H1 (cell line): ENCODE data around the gene CCDC107. TPM values are rescaled to one million over a fixed set of nuclear protein-coding genes. Genes with fewer than 3 reads are reported as not detected.

Experiments
- CTCF ChIA-PET: fragments of 300-600 bp; sonication (Branson Sonifier 250); formaldehyde crosslinking; loops from one replicate; lab custom pipeline; 2021; ENCODE audit not compliant: partially characterized antibody; lab: Charles Lee
- POLR2A ChIA-PET: fragments of 300-600 bp; sonication (Branson Sonifier 250); formaldehyde crosslinking; loops from one replicate; lab custom pipeline; 2021; ENCODE audit warnings: inconsistent platforms; ENCODE audit not compliant: partially characterized antibody; lab: Charles Lee
- DNase-seq, 2 experiments: peaks; one replicate each; pipeline versions ENCODE4 v3.0.0 to v3.0.0-alpha.2; 2010 to 2022; ENCODE audit warnings: low spot score in 2 of 2, low read depth in 1 of 2, mixed read lengths in 1 of 2
- FAIRE-seq: peaks from 2 replicates; lab custom pipeline; 2011; peaks lifted over from hg19 to GRCh38; lab: Jason Lieb, UNC
- H2AFZ ChIP-seq: 2 replicates; pipeline ENCODE4 v1.8.1; 2012; ENCODE audit warnings: low read length, inconsistent platforms
- H2AK5ac ChIP-seq: 2 replicates; pipeline ENCODE4 v1.6.1; 2013; ENCODE audit warnings: low read depth, low read length
- H2BK120ac ChIP-seq: replicated peaks from 2 replicates; pipeline ENCODE3; 2013; ENCODE audit warnings: low read depth, low read length, inconsistent platforms
- H2BK12ac ChIP-seq: 2 replicates; pipeline ENCODE4 v1.6.1; 2013; ENCODE audit warnings: low read depth, low read length
- H2BK15ac ChIP-seq: 2 replicates; pipeline ENCODE4 v1.6.1; 2013; ENCODE audit warnings: low read length
- H2BK20ac ChIP-seq: 2 replicates; pipeline ENCODE4 v1.6.1; 2013; ENCODE audit warnings: low read length
- H2BK5ac ChIP-seq: 2 replicates; pipeline ENCODE4 v1.6.1; 2013; ENCODE audit warnings: low read depth, low read length
- H3K14ac ChIP-seq: 2 replicates; pipeline ENCODE4 v1.6.1; 2013; ENCODE audit warnings: inconsistent platforms; ENCODE audit not compliant: insufficient read length
- H3K18ac ChIP-seq: 2 replicates; pipeline ENCODE4 v1.6.1; 2013; ENCODE audit warnings: low read length; ENCODE audit errors: extremely low read depth
- H3K23ac ChIP-seq: 2 replicates; pipeline ENCODE4 v1.6.1; 2013; ENCODE audit warnings: inconsistent platforms; ENCODE audit not compliant: insufficient read length
- H3K23me2 ChIP-seq: 2 replicates; pipeline ENCODE4 v1.6.1; 2013; ENCODE audit warnings: low read depth, low read length
- H3K27ac ChIP-seq: 2 replicates; pipeline ENCODE4 v1.6.1; 2011; ENCODE audit warnings: low read depth, low read length, inconsistent platforms
- H3K27me3 ChIP-seq, 4 experiments: replicated peaks in 1 of 4; 1 replicate in 1 of 4; 2 replicates in 3 of 4; pipeline versions ENCODE4 v1.6.1 to v1.8.1; 2011 to 2013; ENCODE audit warnings: low read length in 3 of 4, mild to moderate bottlenecking in 3 of 4, inconsistent platforms in 2 of 4, mixed read lengths in 2 of 4, moderate library complexity in 1 of 4; ENCODE audit not compliant: control insufficient read depth in 3 of 4, insufficient read depth in 3 of 4; ENCODE audit errors: extremely low read depth in 1 of 4
- H3K36me3 ChIP-seq, 4 experiments: 2 replicates each; pipeline versions ENCODE4 v1.6.1 to v1.8.1; 2011 to 2013; ENCODE audit warnings: mild to moderate bottlenecking in 4 of 4, low read length in 3 of 4, moderate library complexity in 2 of 4, control low read depth in 1 of 4, inconsistent platforms in 1 of 4; ENCODE audit not compliant: insufficient read depth in 4 of 4, control insufficient read depth in 2 of 4
- H3K4ac ChIP-seq: replicated peaks from 2 replicates; pipeline ENCODE3; 2013; ENCODE audit warnings: low read length, low read depth, mixed read lengths, inconsistent platforms; ENCODE audit not compliant: insufficient read length
- H3K4me1 ChIP-seq, 4 experiments: replicated peaks in 1 of 4; 1 replicate in 1 of 4; 2 replicates in 3 of 4; pipeline versions ENCODE4 v1.6.1 to v1.8.1; 2011 to 2013; ENCODE audit warnings: low read length in 3 of 4, inconsistent platforms in 2 of 4, mixed read lengths in 1 of 4; ENCODE audit not compliant: insufficient read depth in 4 of 4, control insufficient read depth in 3 of 4
- H3K4me2 ChIP-seq, 2 experiments: 2 replicates each; pipeline versions ENCODE4 v1.6.1 to v1.8.1; 2011 to 2013; ENCODE audit warnings: low read depth in 2 of 2, low read length in 2 of 2, control low read depth in 1 of 2, inconsistent platforms in 1 of 2, mild to moderate bottlenecking in 1 of 2; ENCODE audit not compliant: insufficient read depth in 1 of 2
- H3K4me3 ChIP-seq, 4 experiments: fragments of 200-600, 300-600 bp in 1 of 4; sonication (generic), shearing (Covaris generic), sonication (Bioruptor Twin) in 1 of 4; 2 replicates each; pipeline versions ENCODE4 v1.5.1 to v1.8.1; 2011 to 2016; ENCODE audit warnings: low read length in 4 of 4, low read depth in 3 of 4, control low read depth in 2 of 4, inconsistent platforms in 2 of 4, mild to moderate bottlenecking in 2 of 4, mixed read lengths in 1 of 4, moderate library complexity in 1 of 4; ENCODE audit not compliant: insufficient read depth in 2 of 4; ENCODE audit errors: extremely low read depth in 1 of 4
- H3K56ac ChIP-seq: replicated peaks from 2 replicates; pipeline ENCODE3; 2013; ENCODE audit warnings: low read depth, mild to moderate bottlenecking, mixed read lengths, low read length, inconsistent platforms; ENCODE audit not compliant: insufficient read length
- H3K79me1 ChIP-seq: 2 replicates; pipeline ENCODE4 v1.6.1; 2013; ENCODE audit warnings: low read depth, low read length, control low read depth
- H3K79me2 ChIP-seq, 2 experiments: 2 replicates each; pipeline versions ENCODE4 v1.6.1 to v1.8.1; 2012 to 2013; ENCODE audit warnings: low read length in 2 of 2, mild to moderate bottlenecking in 2 of 2, inconsistent platforms in 1 of 2; ENCODE audit not compliant: insufficient read depth in 2 of 2, control insufficient read depth in 1 of 2
- H3K9ac ChIP-seq, 4 experiments: replicated peaks in 1 of 4; 1 replicate in 1 of 4; 2 replicates in 3 of 4; pipeline versions ENCODE4 v1.6.1 to v1.8.1; 2011 to 2013; ENCODE audit warnings: low read depth in 3 of 4, low read length in 3 of 4, control low read depth in 2 of 4, mild to moderate bottlenecking in 2 of 4, moderate library complexity in 2 of 4, inconsistent platforms in 1 of 4; ENCODE audit errors: extremely low read depth in 1 of 4
- H3K9me3 ChIP-seq, 2 experiments: 2 replicates each; pipeline versions ENCODE4 v1.6.1 to v1.8.1; 2012 to 2013; ENCODE audit warnings: mild to moderate bottlenecking in 2 of 2, moderate library complexity in 2 of 2, control low read depth in 1 of 2, inconsistent platforms in 1 of 2, low read depth in 1 of 2, low read length in 1 of 2, mixed read lengths in 1 of 2; ENCODE audit not compliant: insufficient read depth in 2 of 2
- H4K20me1 ChIP-seq, 2 experiments: replicated peaks in 1 of 2; 2 replicates each; pipeline versions ENCODE3 to v1.8.1; 2011 to 2013; ENCODE audit warnings: inconsistent platforms in 2 of 2, low read length in 2 of 2, mild to moderate bottlenecking in 1 of 2; ENCODE audit not compliant: insufficient read depth in 2 of 2, control insufficient read depth in 1 of 2
- H4K5ac ChIP-seq: 2 replicates; pipeline ENCODE4 v1.6.1; 2013; ENCODE audit warnings: low read length, low read depth, mixed read lengths, inconsistent platforms; ENCODE audit not compliant: insufficient read length
- H4K8ac ChIP-seq: 2 replicates; pipeline ENCODE4 v1.8.0; 2013; ENCODE audit warnings: mild to moderate bottlenecking, moderate library complexity, low read length, inconsistent platforms; ENCODE audit not compliant: insufficient read depth; ENCODE audit errors: extremely low read depth
- H4K91ac ChIP-seq: replicated peaks from 2 replicates; pipeline ENCODE3; 2013; ENCODE audit warnings: low read length, mixed read lengths, inconsistent platforms; ENCODE audit not compliant: insufficient read length
- NANOG ChIP-seq: IDR thresholded peaks from 2 replicates; pipeline ENCODE4 v1.6.1; 2011; ENCODE audit warnings: low read length, low read depth, mild to moderate bottlenecking, inconsistent platforms; ENCODE audit not compliant: insufficient read depth, poor library complexity, severe bottlenecking
- WGBS, 2 experiments: shearing (Covaris generic) in 1 of 2; methylation state at CpG; one replicate each; pipeline versions ENCODE4 v1.1.6 to v1.1.7; 2013 to 2015; ENCODE audit warnings: low lambda C conversion rate in 2 of 2, mixed read lengths in 2 of 2, inconsistent platforms in 1 of 2, low coverage in 1 of 2, missing lambda C conversion rate in 1 of 2; ENCODE audit not compliant: insufficient replicate concordance in 2 of 2, insufficient coverage in 1 of 2, insufficient read length in 1 of 2; ENCODE audit errors: extremely low coverage in 1 of 2, missing lambda C conversion rate in 1 of 2; 5-methylcytosine and 5-hydroxymethylcytosine counted together
- polyA plus RNA-seq, 7 experiments: library from polyadenylated mRNA; depleted of rRNA in 3 of 7; stranded (reverse) in 5 of 7; unstranded in 2 of 7; fragments of >200 nt in 5 of 7; fragments of 200-250 nt in 2 of 7; gene quantifications; 1 replicate in 5 of 7; 2 replicates in 1 of 7; 4 replicates in 1 of 7; pipeline versions ENCODE4 v1.2.1 to v1.2.3, GENCODE V29; 2011 to 2013; ENCODE audit warnings: missing spikeins in 2 of 7, mixed read lengths in 2 of 7
- total RNA-seq: library from RNA; stranded (reverse); fragmentation: NEBNext Ultra II Directional; extraction: Animal tissue kit (Norgen Biotek cat#: 25700); gene quantifications from 2 replicates; pipeline ENCODE4 v1.2.1, GENCODE V29; 2021

CCDC107 gene
- total and polyA plus RNA-seq, 2 of the 8 experiments (the other 6 are each of a cell fraction or from before 2014, with no cell fraction given), result 8.2 to 9.0 TPM

GRCh38 chr9:35702696-35703095 lies 44.6 kb downstream of the CCDC107 start:
- no peaks in the 10 kb centered on the region for H3K27me3 ChIP-seq
- H3K79me2 ChIP-seq, result no peaks in the 10 kb centered on the region
- no peak overlapping the region for H3K4me2 ChIP-seq
- no peak overlapping the region for H2AK5ac ChIP-seq
- no peaks in the 10 kb centered on the region for H3K9me3 ChIP-seq
- FAIRE-seq (no peak), DNase-seq (no peak)
- no peak overlapping the region for H4K5ac ChIP-seq
- no peak overlapping the region for H2BK15ac ChIP-seq
- 99% methylated on average over 7 of the region's 7 CpGs; no CpG with 5 or more reads in 1 of the 2 experiments for WGBS, 2 experiments
- no peak for TF ChIP-seq NANOG
- no peak overlapping the region for H3K4ac ChIP-seq
- no peak overlapping the region for H3K9ac ChIP-seq
- no peak overlapping the region for H3K23ac ChIP-seq
- no peaks in the 10 kb centered on the region for H3K4me1 ChIP-seq
- peaks cover 0 to 6% of the 10 kb centered on the region in 2 experiments for H4K20me1 ChIP-seq
- peaks cover 46 to 92% (median 86%) of the 10 kb centered on the region in 4 experiments for H3K36me3 ChIP-seq
- H3K23me2 ChIP-seq, result no peaks in the 10 kb centered on the region
- no peak overlapping the region for H2BK5ac ChIP-seq
- H4K91ac ChIP-seq, result no peak overlapping the region
- POLR2A ChIA-PET, result interaction anchor here (0.8 to 4.8 kb wide), 2 partner anchors 13 to 41 kb away, joined by 3 to 19 read pairs; partner anchors contain the start of gene TPM2
- H2BK12ac ChIP-seq, result no peak overlapping the region
- H3K79me1 ChIP-seq, result no peaks in the 10 kb centered on the region
- H2BK20ac ChIP-seq, result no peak overlapping the region
- H3K18ac ChIP-seq, result no peak overlapping the region
- no peak overlapping the region for H2AFZ ChIP-seq
- H4K8ac ChIP-seq, result no peak overlapping the region
- H3K56ac ChIP-seq, result no peak overlapping the region
- H3K27ac ChIP-seq, result no peak overlapping the region
- no peak overlapping the region for H3K14ac ChIP-seq
- H3K4me3 ChIP-seq, result no peak overlapping the region
- CTCF ChIA-PET, result interaction anchor here (1.1 to 13.1 kb wide), 5 partner anchors 8 to 40 kb away, joined by 3 to 199 read pairs (median 6); partner anchors contain the start of genes ARHGEF39 and TPM2
- H2BK120ac ChIP-seq, result no peak overlapping the region
